PC-3 (cell line): ENCODE data around the gene FKBP9.

Experiments
- EZH2 ChIP-seq: fragments of 300-600 bp; sonication (generic); IDR thresholded peaks from one replicate; pipeline ENCODE4 v1.6.1; 2017; ENCODE audit warnings: antibody characterized with exemption, mild to moderate bottlenecking, low read length; ENCODE audit not compliant: unreplicated experiment
- EZH2phosphoT487 ChIP-seq: fragments of 300-600 bp; sonication (generic); IDR thresholded peaks from 2 replicates; pipeline ENCODE4 v1.6.1; 2018; ENCODE audit warnings: mild to moderate bottlenecking, antibody characterized with exemption, low read length, borderline replicate concordance
- TF ChIP-seq, protein P1 (sequence below): fragments of 300-600 bp; sonication (generic); conservative IDR thresholded peaks from 2 replicates; pipeline ENCODE4 v1.5.1; 2017; ENCODE audit warnings: antibody characterized with exemption, low read depth, mild to moderate bottlenecking, low read length

- TF ChIP-seq, protein P1, sequence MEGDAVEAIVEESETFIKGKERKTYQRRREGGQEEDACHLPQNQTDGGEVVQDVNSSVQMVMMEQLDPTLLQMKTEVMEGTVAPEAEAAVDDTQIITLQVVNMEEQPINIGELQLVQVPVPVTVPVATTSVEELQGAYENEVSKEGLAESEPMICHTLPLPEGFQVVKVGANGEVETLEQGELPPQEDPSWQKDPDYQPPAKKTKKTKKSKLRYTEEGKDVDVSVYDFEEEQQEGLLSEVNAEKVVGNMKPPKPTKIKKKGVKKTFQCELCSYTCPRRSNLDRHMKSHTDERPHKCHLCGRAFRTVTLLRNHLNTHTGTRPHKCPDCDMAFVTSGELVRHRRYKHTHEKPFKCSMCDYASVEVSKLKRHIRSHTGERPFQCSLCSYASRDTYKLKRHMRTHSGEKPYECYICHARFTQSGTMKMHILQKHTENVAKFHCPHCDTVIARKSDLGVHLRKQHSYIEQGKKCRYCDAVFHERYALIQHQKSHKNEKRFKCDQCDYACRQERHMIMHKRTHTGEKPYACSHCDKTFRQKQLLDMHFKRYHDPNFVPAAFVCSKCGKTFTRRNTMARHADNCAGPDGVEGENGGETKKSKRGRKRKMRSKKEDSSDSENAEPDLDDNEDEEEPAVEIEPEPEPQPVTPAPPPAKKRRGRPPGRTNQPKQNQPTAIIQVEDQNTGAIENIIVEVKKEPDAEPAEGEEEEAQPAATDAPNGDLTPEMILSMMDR = no peak
- TF ChIP-seq EZH2 (no peak), EZH2phosphoT487 (no peak)
Measured at GRCh38 chr7:32910195-32910594, 47.0 kb upstream of the FKBP9 start.
